Activated naive CD4-positive, alpha-beta T cell treated with anti-CD3 and anti-CD28 coated beads, Interleukin-2, amount 50 U/mL, for 16 hours (primary cell): ENCODE data around the gene CAPS.

ENCODE experiments used
- DNase-seq: peaks from one replicate; pipeline ENCODE4 v3.0.0-alpha.2; 2020

Gene CAPS

GRCh38 chr19:5914946-5915781 lies 1.1 kb downstream of the CAPS start:
- DNase-seq, result no peak

- DNase-seq, result no peak
Observed at GRCh38 chr19:5915782-5916165, 1.7 kb downstream of the CAPS start.

- DNase-seq, result no peak
Observed at GRCh38 chr19:5916181-5916708, 2.2 kb downstream of the CAPS start.

- DNase-seq, result no peak
Observed at GRCh38 chr19:5917431-5918107, 3.5 kb downstream of the CAPS start.

GRCh38 chr19:5918463-5919079 lies 4.5 kb downstream of the CAPS start:
- no peak for DNase-seq

GRCh38 chr19:5921516-5922160 lies 7.6 kb downstream of the CAPS start:
- DNase-seq, result no peak

- no peak for DNase-seq
Observed at GRCh38 chr19:5922161-5922545, 8.1 kb downstream of the CAPS start.

- no peak for DNase-seq
Observed at GRCh38 chr19:5923356-5923755, 9.3 kb downstream of the CAPS start.

GRCh38 chr19:5925830-5926427 lies 11.9 kb downstream of the CAPS start:
- DNase-seq, result no peak

GRCh38 chr19:5926641-5927440 lies 12.8 kb downstream of the CAPS start:
- DNase-seq, result no peak

- DNase-seq, result no peak
Observed at GRCh38 chr19:5927441-5927821, 13.4 kb downstream of the CAPS start.

GRCh38 chr19:5929179-5929578 lies 15.1 kb downstream of the CAPS start:
- no peak for DNase-seq

GRCh38 chr19:5929625-5930024 lies 15.6 kb downstream of the CAPS start:
- DNase-seq, result no peak

- no peak for DNase-seq
Observed at GRCh38 chr19:5931251-5931650, 17.2 kb downstream of the CAPS start.

- DNase-seq, result no peak
Observed at GRCh38 chr19:5932146-5932545, 18.1 kb downstream of the CAPS start.

GRCh38 chr19:5932609-5933262 lies 18.7 kb downstream of the CAPS start:
- DNase-seq, result no peak

- DNase-seq, result no peak
Observed at GRCh38 chr19:5933391-5934068, 19.5 kb downstream of the CAPS start.

- no peak for DNase-seq
Observed at GRCh38 chr19:5934069-5934401, 20.0 kb downstream of the CAPS start.

- no peak for DNase-seq
Observed at GRCh38 chr19:5934774-5935472, 20.9 kb downstream of the CAPS start.
